Kidney (tissue), 14 donors: ENCODE results near the gene SSC5D. TPM values are rescaled to one million over a fixed set of nuclear protein-coding genes. Genes with fewer than 3 reads are reported as not detected.

Experiments
- DNase-seq, 5 donors: peaks; one replicate each; pipeline ENCODE4 v3.0.0-alpha.2; 2013 to 2020
- FAIRE-seq: peaks from 2 replicates; lab custom pipeline; 2012; peaks lifted over from hg19 to GRCh38; lab: Jason Lieb, UNC
- H3K27ac ChIP-seq, 2 donors: one replicate each; pipeline ENCODE4 v1.7.0; 2013; ENCODE audit warnings: low read depth in 2 of 2, low read length in 2 of 2, inconsistent platforms in 1 of 2
- H3K27me3 ChIP-seq: one replicate; pipeline ENCODE4 v1.7.1; 2013; ENCODE audit warnings: low read length, inconsistent platforms; ENCODE audit not compliant: control insufficient read depth, insufficient read depth
- H3K36me3 ChIP-seq, 3 donors: one replicate each; pipeline versions ENCODE4 v1.7.0 to v1.7.1; 2013; ENCODE audit warnings: low read length in 3 of 3, control low read depth in 1 of 3, inconsistent platforms in 1 of 3; ENCODE audit not compliant: insufficient read depth in 3 of 3, control insufficient read depth in 2 of 3
- H3K4me1 ChIP-seq, 3 donors: one replicate each; pipeline versions ENCODE4 v1.7.0 to v1.7.1; 2013; ENCODE audit warnings: low read length in 3 of 3, inconsistent platforms in 1 of 3, low read depth in 1 of 3; ENCODE audit not compliant: control insufficient read depth in 2 of 3, insufficient read depth in 2 of 3
- H3K4me3 ChIP-seq, 3 donors: one replicate each; pipeline versions ENCODE4 v1.7.0 to v1.8.1; 2013; ENCODE audit warnings: low read length in 3 of 3, control low read depth in 1 of 3, inconsistent platforms in 1 of 3
- H3K9ac ChIP-seq, 3 donors: one replicate each; pipeline versions ENCODE4 v1.7.0 to v1.7.1; 2013; ENCODE audit warnings: low read length in 3 of 3, control low read depth in 1 of 3, inconsistent platforms in 1 of 3
- H3K9me3 ChIP-seq, 3 donors: one replicate each; pipeline versions ENCODE4 v1.7.0 to v1.7.1; 2013; ENCODE audit warnings: low read length in 3 of 3, control low read depth in 1 of 3, inconsistent platforms in 1 of 3; ENCODE audit not compliant: control insufficient read depth in 2 of 3, insufficient read depth in 1 of 3
- intact Hi-C: fragments of 100-400 bp; cut with DNase I; formaldehyde crosslinking; loops from one replicate; pipeline ENCODE4 v1.11.1; 2022
- polyA plus RNA-seq: library from polyadenylated mRNA; stranded (reverse); fragments of 350-450 nt; fragmentation: Illumina TruSeq; extraction: RNeasy Lipid Tissue Mini Kit (QIAGEN cat#74804); gene quantifications from one replicate; pipeline ENCODE4 v1.2.3, GENCODE V29; 2014; ENCODE audit warnings: low read depth, low replicate concordance; ENCODE audit not compliant: insufficient read depth
- total RNA-seq: library from RNA; stranded (reverse); fragmentation: NEBNext Ultra II Directional; extraction: Animal tissue kit (Norgen Biotek cat#: 25700); gene quantifications from one replicate; pipeline ENCODE4 v1.2.1, GENCODE V29; 2021
- TF ChIP-seq, protein P1 (sequence below): IDR thresholded peaks from 3 replicates; pipeline ENCODE4 v1.5.1; 2012; ENCODE audit warnings: mild to moderate bottlenecking, moderate library complexity, borderline replicate concordance; ENCODE audit not compliant: insufficient read depth; ENCODE audit errors: extremely low read depth
- donor health status: control.
- donor health status: control.
- donor health status: control.
- donor health status: control.
- donor health status: control.
- donor health status: DM: yes; HTN: yes; CAD: no.
- donor health status: Normal renal cell carcinoma (clear cell type).

Gene SSC5D
- total and polyA plus RNA-seq, 2 donors from 2014 or later = 2.2 to 9.4 TPM

DNA sequence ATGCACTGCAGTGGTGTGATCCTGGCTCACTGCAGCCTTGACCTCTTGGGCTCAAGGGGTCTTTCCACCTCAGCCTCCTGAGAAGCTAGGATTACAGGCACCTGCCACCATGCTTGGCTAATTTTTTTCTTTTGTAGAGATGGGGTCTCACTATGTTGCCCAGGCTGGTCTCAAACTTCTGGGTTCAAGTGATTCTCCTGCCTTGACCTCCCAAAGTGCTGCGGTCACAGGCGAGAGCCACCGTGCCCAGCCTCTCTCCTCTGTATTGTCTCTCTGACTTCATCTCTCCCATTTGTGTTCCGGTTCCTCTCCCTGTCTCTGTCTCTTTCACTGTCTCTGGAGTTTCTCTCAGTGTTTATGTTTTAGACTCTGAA is 22.0 kb upstream of the SSC5D start:
- no peak overlapping the region for H3K9ac ChIP-seq
- H3K4me1 ChIP-seq = peaks cover 0 to 5% (median 0%) of the 10 kb centered on the region in 3 donors
- no peak overlapping the region for H3K27ac ChIP-seq
- no peaks in the 10 kb centered on the region for H3K27me3 ChIP-seq
- TF ChIP-seq, protein P1, sequence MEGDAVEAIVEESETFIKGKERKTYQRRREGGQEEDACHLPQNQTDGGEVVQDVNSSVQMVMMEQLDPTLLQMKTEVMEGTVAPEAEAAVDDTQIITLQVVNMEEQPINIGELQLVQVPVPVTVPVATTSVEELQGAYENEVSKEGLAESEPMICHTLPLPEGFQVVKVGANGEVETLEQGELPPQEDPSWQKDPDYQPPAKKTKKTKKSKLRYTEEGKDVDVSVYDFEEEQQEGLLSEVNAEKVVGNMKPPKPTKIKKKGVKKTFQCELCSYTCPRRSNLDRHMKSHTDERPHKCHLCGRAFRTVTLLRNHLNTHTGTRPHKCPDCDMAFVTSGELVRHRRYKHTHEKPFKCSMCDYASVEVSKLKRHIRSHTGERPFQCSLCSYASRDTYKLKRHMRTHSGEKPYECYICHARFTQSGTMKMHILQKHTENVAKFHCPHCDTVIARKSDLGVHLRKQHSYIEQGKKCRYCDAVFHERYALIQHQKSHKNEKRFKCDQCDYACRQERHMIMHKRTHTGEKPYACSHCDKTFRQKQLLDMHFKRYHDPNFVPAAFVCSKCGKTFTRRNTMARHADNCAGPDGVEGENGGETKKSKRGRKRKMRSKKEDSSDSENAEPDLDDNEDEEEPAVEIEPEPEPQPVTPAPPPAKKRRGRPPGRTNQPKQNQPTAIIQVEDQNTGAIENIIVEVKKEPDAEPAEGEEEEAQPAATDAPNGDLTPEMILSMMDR = no peak
- no peaks in the 10 kb centered on the region for H3K36me3 ChIP-seq
- H3K4me3 ChIP-seq = no peak overlapping the region
- H3K9me3 ChIP-seq = no peaks in the 10 kb centered on the region
- intact Hi-C loops = no loop called here
- FAIRE-seq = no peak
- no peak for DNase-seq

DNA sequence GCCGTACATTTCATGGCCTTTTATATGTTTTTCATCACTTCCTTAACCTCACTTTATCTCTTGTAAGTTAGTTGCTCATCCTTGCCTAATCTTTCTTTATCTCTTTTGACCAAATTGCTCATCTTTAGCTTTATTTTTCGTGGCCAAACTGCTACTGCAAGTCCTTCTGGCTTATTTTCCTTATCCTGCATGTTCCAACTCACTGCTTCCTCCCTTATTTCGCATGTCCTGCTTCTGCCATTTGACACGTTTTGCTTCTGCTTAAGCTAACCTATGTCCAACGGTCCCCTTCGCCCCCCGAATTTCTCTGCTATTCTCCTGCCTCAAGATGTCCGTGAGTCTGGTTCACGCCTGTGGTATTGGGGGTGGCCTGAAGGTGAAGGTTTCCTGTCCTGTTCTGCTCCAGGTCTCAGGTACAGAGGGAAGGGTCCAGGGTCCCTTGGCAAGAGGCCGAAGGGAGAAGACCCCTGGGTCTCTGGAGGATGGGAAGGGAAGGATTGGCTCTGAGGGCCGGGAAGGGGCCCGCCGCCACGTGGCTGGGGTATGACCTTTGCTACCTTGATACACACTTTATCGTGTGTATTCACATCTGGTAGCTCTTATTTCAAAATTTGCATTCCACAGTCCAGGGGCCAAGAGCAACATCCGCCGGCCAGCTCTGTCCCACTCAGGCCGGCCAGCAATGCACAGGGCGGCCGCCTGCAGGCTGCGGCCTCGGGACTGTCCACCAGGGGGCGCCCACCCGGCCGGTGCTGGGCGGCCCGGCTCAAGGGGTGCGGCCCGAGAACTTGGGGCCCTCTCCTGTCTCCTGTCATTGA is 20.8 kb upstream of the SSC5D start:
- peak overlapping the region in 1 of 3 donors; percentile 12 for H3K9ac ChIP-seq
- intact Hi-C loops = no loop called here
- H3K27ac ChIP-seq = no peak overlapping the region
- H3K4me1 ChIP-seq = peaks cover 0 to 3% (median 0%) of the 10 kb centered on the region in 3 donors
- H3K4me3 ChIP-seq = no peak overlapping the region
- no peaks in the 10 kb centered on the region for H3K27me3 ChIP-seq
- no peaks in the 10 kb centered on the region for H3K36me3 ChIP-seq
- TF ChIP-seq, protein P1 = peak; percentile 96
- DNase-seq (peak in 4 of 5 donors; percentile 59 to 87 (median 78)), FAIRE-seq (no peak)
- no peaks in the 10 kb centered on the region for H3K9me3 ChIP-seq

DNA sequence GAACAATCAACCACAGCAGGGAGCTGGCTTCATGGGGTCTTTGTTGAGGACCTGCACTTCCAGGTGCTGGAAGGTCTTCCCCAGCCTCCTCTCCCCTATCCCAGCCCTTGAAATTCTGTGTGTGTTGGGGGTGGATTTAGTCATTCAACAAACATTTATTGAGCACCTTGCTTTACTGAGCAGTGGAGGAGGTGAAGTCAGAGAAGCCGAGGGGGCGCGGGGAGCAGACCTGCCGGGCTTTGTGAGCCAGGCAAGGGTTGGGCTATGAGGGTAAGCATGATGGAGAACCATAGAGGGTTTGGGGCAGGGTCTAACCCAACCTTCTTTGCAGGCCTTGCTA is 20.2 kb upstream of the SSC5D start:
- intact Hi-C loops = no loop called here
- Histone ChIP-seq H3K4me1 (peaks cover 0 to 3% (median 0%) of the 10 kb centered on the region in 3 donors), H3K4me3 (no peak overlapping the region), H3K9me3 (no peaks in the 10 kb centered on the region), H3K9ac (no peak overlapping the region), H3K27ac (no peak overlapping the region), H3K36me3 (no peaks in the 10 kb centered on the region), H3K27me3 (no peaks in the 10 kb centered on the region)
- FAIRE-seq (no peak), DNase-seq (no peak)
- TF ChIP-seq, protein P1 = no peak

DNA sequence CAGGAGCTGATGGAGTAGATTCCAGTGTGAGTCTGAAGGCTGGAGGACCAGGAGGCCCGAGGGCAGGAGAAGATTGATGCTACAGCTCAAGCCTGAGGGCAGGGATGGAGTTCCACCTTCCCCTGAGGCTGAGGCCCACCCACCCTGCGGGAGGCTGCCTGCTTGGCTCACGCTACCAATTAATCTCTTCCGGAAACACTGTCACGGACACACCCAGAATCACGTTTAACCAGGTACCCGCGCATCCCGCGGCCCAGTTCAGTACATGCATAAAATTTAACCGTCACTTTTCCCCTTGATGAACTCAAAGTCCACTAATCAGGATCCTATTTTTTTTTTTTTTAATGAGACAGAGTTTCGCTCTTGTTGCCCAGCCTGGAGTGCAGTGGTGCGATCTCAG is 17.0 kb upstream of the SSC5D start:
- Histone ChIP-seq H3K9ac (no peak overlapping the region), H3K4me3 (no peak overlapping the region), H3K27me3 (no peaks in the 10 kb centered on the region), H3K9me3 (no peaks in the 10 kb centered on the region), H3K4me1 (peaks cover 2 to 23% (median 13%) of the 10 kb centered on the region in 3 donors), H3K36me3 (no peaks in the 10 kb centered on the region), H3K27ac (no peak overlapping the region)
- no peak for DNase-seq
- TF ChIP-seq, protein P1 = no peak
- no peak for FAIRE-seq
- intact Hi-C loops = no loop called here
